ENCODE measurements around the gene SPRR2D.

SPRR2D gene

GRCh38 chr1:152993186-152993585 lies 47.7 kb downstream of the SPRR2D start:
- no peaks in the 10 kb centered on the region for H3K9me3 ChIP-seq (ENCODE audit: control insufficient read depth, low read length)
- H3K36me3 ChIP-seq (ENCODE audit: control insufficient read depth, insufficient read depth, low read length): no peaks in the 10 kb centered on the region
- H3K27me3 ChIP-seq (ENCODE audit: control insufficient read depth, insufficient read depth, low read length): no peaks in the 10 kb centered on the region
- no peak overlapping the region for H3K4me3 ChIP-seq (ENCODE audit: low read depth, low read length)
- H3K27ac ChIP-seq: no peak overlapping the region
- no peak overlapping the region for H3K9ac ChIP-seq
- no peak overlapping the region for H2AFZ ChIP-seq
- no peaks in the 10 kb centered on the region for H3K79me2 ChIP-seq
- no peak for TF ChIP-seq CTCF (IDR thresholded peaks at IDR 0.05)
- H3K4me1 ChIP-seq: no peaks in the 10 kb centered on the region
- H3K4me2 ChIP-seq (ENCODE audit: low read length): no peak overlapping the region
